Smooth muscle cell (in vitro differentiated cells): ENCODE data around the gene URB2. TPM values are rescaled to one million over a fixed set of nuclear protein-coding genes. Genes with fewer than 3 reads are reported as not detected.

ENCODE experiments used
- DNase-seq: peaks from one replicate; lab custom pipeline; 2025; ENCODE audit not compliant: unreplicated experiment; lab: John Stamatoyannopoulos, UW
- H2AFZ ChIP-seq: fragments of 200-600 bp; sonication (generic); 2 replicates; pipeline ENCODE4 v1.6.0; 2016; ENCODE audit warnings: antibody characterized with exemption, low read depth, mild to moderate bottlenecking
- H3F3A ChIP-seq: fragments of 200-600 bp; sonication (generic); 2 replicates; pipeline ENCODE4 v1.6.0; 2017; ENCODE audit warnings: antibody characterized with exemption, low read depth
- H3K27ac ChIP-seq: fragments of 200-600 bp; sonication (generic); 2 replicates; pipeline ENCODE4 v1.5.1; 2016; ENCODE audit warnings: low read depth, mild to moderate bottlenecking
- H3K27me3 ChIP-seq: fragments of 200-600 bp; sonication (generic); 2 replicates; pipeline ENCODE4 v1.6.1; 2016; ENCODE audit warnings: low read depth, mild to moderate bottlenecking
- H3K36me3 ChIP-seq: fragments of 200-600 bp; sonication (generic); 2 replicates; pipeline ENCODE4 v1.5.1; 2016; ENCODE audit warnings: low read depth
- H3K4me1 ChIP-seq: fragments of 200-600 bp; sonication (generic); 2 replicates; pipeline ENCODE4 v1.5.1; 2016; ENCODE audit warnings: low read depth
- H3K4me2 ChIP-seq: fragments of 200-600 bp; sonication (generic); 2 replicates; pipeline ENCODE4 v1.6.0; 2016; ENCODE audit warnings: mild to moderate bottlenecking
- H3K4me3 ChIP-seq: fragments of 200-600 bp; sonication (generic); 2 replicates; pipeline ENCODE4 v1.5.1; 2016; ENCODE audit warnings: mild to moderate bottlenecking
- H3K79me2 ChIP-seq: fragments of 200-600 bp; sonication (generic); 2 replicates; pipeline ENCODE4 v1.6.0; 2016; ENCODE audit warnings: low read depth, mild to moderate bottlenecking
- H3K9ac ChIP-seq: fragments of 200-600 bp; sonication (generic); 2 replicates; pipeline ENCODE4 v1.6.0; 2016; ENCODE audit warnings: low read depth
- H3K9me3 ChIP-seq: fragments of 200-600 bp; sonication (generic); replicated peaks from 2 replicates; pipeline ENCODE4 v1.5.1; 2016; ENCODE audit warnings: low read depth
- H4K20me1 ChIP-seq: fragments of 200-600 bp; sonication (generic); 2 replicates; pipeline ENCODE4 v1.6.0; 2016; ENCODE audit warnings: low read depth
- CTCF ChIP-seq: fragments of 200-600 bp; sonication (generic); IDR thresholded peaks from 2 replicates; pipeline ENCODE4 v1.5.1; 2017; ENCODE audit warnings: borderline replicate concordance, mild to moderate bottlenecking, antibody characterized with exemption; ENCODE audit not compliant: insufficient read depth, poor library complexity, severe bottlenecking
- WGBS: methylation state at CpG from one replicate; pipeline ENCODE4 v1.1.7; 2016; ENCODE audit warnings: low lambda C conversion rate; 5-methylcytosine and 5-hydroxymethylcytosine counted together
- polyA plus RNA-seq: library from polyadenylated mRNA; unstranded; fragments of >200 nt; fragmentation: Nextera tagmentation; extraction: Ambion mirVana; gene quantifications from 2 replicates; pipeline ENCODE4 v1.2.1, GENCODE V29; 2016
- total RNA-seq: library from RNA; depleted of rRNA; stranded (reverse); fragments of >200 nt; gene quantifications from 2 replicates; pipeline ENCODE4 v1.2.3, GENCODE V29; 2014

Gene URB2
- total and polyA plus RNA-seq, 2 experiments from 2014 or later = 1.9 to 4.2 TPM

- WGBS = 97% methylated on average over 5 of the region's 5 CpGs
- Histone ChIP-seq H3K27me3 (no peaks in the 10 kb centered on the region), H3K4me2 (no peak overlapping the region), H3K9ac (no peak overlapping the region), H3K27ac (no peak overlapping the region), H3K36me3 (no peaks in the 10 kb centered on the region), H3K4me3 (no peak overlapping the region), H3K4me1 (peaks cover 14% of the 10 kb centered on the region), H3K79me2 (peaks cover 86% of the 10 kb centered on the region), H3K9me3 (no peaks in the 10 kb centered on the region), H2AFZ (no peak overlapping the region), H4K20me1 (peaks cover 69% of the 10 kb centered on the region), H3F3A (no peaks in the 10 kb centered on the region)
- no peak for TF ChIP-seq CTCF
- no peak for DNase-seq
Observed at GRCh38 chr1:229623225-229623624, 2.8 kb upstream of the URB2 start.

- H3K27ac ChIP-seq = no peak overlapping the region
- H4K20me1 ChIP-seq = peaks cover 63% of the 10 kb centered on the region
- H3K4me1 ChIP-seq = peaks cover 14% of the 10 kb centered on the region
- peak overlapping the region; percentile 85 for H3K4me2 ChIP-seq
- H3K27me3 ChIP-seq = no peaks in the 10 kb centered on the region
- no peak for TF ChIP-seq CTCF
- H3K79me2 ChIP-seq = peaks cover 88% of the 10 kb centered on the region
- no peaks in the 10 kb centered on the region for H3K36me3 ChIP-seq
- H3K4me3 ChIP-seq = no peak overlapping the region
- no peaks in the 10 kb centered on the region for H3F3A ChIP-seq
- H3K9me3 ChIP-seq = no peaks in the 10 kb centered on the region
- 87% methylated on average over 1 of the region's 1 CpG for WGBS
- DNase-seq = no peak
- no peak overlapping the region for H2AFZ ChIP-seq
- H3K9ac ChIP-seq = no peak overlapping the region
Observed at GRCh38 chr1:229623838-229624237, 2.2 kb upstream of the URB2 start.

- no peak for TF ChIP-seq CTCF
- Histone ChIP-seq H3K27ac (no peak overlapping the region), H3F3A (no peaks in the 10 kb centered on the region), H3K4me2 (peak overlapping the region; percentile 85), H3K4me3 (peak overlapping the region; percentile 94), H3K9me3 (no peaks in the 10 kb centered on the region), H3K79me2 (peaks cover 87% of the 10 kb centered on the region), H3K36me3 (no peaks in the 10 kb centered on the region), H2AFZ (no peak overlapping the region), H3K27me3 (no peaks in the 10 kb centered on the region), H3K4me1 (peaks cover 14% of the 10 kb centered on the region), H4K20me1 (peaks cover 56% of the 10 kb centered on the region), H3K9ac (no peak overlapping the region)
- 49% methylated on average over 9 of the region's 9 CpGs for WGBS
- no peak for DNase-seq
Observed at GRCh38 chr1:229624521-229625070, 1.5 kb upstream of the URB2 start.
